NT2/D1 (cell line): ENCODE results near the gene GNAQ.

Experiments used
- YY1 ChIP-seq: IDR thresholded peaks from 2 replicates; pipeline ENCODE4 v1.6.1; 2011; ENCODE audit not compliant: insufficient read length, insufficient read depth
- ZNF274 ChIP-seq: IDR thresholded peaks from 2 replicates; pipeline ENCODE4 v1.6.1; 2011; ENCODE audit warnings: mild to moderate bottlenecking, low read depth, low read length

DNA sequence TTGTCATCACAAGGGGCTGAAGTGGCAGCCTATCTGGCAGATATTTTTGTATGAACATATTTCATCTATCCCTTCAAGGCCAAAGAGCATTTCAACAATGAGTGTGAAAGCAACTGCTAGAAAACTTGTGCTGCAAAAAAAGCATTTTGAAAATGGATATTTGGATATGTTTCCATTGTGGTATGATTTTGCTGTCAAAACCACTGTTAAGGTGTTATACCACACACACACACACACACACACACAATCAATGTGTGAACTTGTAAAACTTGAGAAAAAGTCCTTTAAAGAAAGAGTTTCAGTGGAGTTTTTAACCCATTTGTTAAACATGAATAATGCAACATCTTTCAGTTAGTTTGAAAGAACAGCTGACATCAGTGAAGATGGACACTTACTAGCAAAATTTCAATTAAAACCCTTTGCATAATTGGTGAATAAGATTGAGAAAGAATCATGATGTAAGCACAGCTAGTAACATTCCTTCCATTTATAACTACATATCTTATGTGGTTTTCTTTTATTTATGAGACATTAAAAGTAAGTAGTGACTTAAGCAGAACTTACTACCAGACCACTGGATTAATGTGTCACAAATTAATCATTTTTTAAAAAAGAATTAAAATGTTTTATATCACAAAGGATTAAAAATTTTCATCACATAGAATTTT, 200.9 kb downstream of the GNAQ start:
- TF ChIP-seq ZNF274 = no peak
- no peak for TF ChIP-seq YY1
